ENCODE measurements around the gene FTH1.
"Not testable (repeated sequence)": the region's sequence is repeated elsewhere in the genome, so short reads cannot be mapped to it uniquely, and the experiment has no call there.

FTH1 gene

DNA sequence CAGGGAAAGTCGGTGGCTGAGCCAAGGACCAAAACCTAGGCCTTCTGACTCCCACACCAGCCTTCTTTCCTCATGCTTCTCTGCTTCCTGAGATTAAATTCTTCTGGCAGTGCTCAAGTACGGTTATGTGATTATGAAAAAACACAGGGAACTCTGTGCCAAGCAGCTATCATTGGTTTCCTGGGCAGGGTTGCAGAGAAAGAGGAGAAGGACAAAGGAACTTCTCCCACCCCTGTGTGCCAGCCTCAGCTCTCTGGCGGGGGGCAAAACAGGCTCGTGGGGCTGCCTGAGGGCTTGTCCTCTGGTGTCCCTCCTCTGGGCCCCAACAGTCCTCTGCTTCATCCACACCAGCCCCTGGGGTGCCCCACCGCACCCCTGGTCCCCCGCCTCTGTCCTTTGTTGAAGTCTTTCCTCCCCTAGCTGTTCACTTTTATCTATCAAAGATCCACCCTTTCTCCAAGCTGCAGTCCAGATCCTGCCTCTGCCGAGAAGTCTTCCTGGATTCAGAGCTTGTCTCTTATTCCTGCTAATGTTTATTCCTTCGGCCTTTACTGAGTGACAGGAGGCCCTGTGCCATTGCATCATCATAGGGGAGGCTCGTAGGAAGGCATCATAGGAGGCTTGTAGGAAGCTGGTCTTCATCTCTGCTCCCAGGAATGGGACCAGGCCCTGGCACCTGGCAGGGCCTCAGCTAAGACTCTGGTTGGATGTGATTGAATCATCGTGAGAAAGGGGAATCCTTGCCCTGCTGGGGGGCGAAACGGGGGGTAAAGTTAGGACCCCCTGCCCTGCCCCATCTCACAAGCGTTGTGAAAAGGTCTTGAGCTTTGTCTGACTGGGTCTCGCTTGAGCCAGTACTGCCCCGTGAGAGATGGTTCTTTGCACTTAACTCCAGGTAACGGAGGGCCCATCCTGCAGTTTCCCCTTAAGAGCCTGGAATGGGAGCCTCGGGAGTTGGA, 11.5 kb upstream of the FTH1 start:
- DNase-seq (ENCODE audit: low spot score): no peak

DNA sequence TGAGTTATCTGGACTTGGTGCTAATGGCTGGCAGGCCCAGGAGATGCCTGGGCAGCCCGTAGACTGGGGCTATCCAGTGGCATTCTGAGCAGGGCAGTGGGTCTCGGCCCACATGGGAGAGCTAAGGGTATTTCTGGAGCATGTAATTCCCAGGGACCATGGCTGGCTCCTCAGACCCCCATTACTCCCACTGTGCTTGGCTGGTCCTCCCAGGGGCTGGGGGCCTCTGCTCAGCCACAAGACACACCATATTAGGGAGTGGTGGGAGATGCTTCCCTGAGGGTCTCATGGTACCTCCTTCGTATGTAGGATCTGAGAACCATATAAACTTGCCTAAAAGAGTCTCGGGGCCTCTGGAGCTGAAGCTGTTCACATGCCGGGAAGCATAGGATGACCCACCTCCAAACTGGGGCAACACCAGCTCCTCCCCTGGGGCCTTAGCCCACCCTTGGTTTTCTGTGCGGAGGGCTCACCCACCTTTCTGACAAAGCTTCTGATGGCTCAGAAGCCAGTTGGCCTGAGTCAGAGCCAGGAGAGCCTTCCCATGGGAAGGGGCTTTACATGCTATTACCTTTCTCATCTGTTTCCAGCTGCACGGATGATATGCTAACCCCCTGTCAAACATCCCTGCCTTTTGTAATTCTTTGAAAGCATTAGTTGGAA, 9.5 kb upstream of the FTH1 start:
- no peak for DNase-seq (ENCODE audit: low spot score)

DNA sequence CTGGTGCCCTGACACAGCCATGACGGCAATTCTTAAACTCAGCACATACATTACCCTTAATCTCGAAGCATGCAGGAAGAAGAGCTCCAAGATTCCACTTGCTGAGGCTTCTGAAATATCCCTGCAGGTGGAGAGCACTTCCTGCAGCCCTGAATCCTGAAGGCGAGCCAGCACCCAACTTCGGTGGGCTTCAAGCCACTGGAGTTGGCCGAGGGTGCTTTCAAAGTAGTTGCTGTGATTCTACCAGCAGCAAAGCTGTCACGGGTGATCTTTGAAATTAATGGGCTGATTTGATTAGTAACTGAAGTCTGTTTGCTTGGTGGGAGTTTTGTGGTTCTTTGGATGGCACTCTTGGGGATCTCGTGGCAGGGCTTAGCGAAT, 9.0 kb upstream of the FTH1 start:
- DNase-seq (ENCODE audit: low spot score): no peak

DNA sequence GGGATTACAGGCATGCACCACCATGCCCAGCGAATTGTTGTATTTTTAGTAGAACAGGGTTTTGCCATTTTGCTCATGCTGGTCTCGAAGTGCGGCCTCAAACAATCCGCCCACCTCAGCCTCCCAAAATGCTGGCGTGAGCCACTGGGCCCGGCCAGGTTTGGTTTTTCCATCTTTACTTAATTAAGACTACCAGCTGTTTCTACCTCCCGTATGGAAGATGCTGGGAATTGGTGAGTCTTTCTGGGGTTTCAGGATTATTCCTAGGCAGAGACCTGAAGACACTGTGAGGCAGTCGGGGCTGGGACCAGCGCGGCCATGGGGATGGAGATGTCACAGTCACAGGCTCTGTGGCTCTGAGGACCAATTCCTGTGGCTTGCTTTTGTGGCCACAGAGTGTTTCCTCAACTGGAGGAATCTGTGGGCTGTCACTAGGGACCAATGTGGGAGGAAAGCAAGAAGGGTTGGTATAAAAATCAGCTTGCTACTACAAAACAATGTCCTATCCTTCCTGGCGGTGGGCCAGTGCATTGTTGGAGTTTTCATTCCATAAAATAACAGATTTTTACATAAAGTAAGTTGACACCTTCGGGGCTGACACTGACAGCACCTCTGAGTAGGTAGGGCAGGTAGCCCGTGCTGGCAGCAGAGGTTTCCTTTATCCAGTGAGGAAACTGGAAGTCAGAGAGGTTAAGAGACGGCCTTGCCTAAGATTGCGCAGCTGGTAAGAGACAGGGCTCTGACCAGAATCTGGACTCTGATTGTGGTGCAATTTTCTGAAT, 8.4 kb upstream of the FTH1 start:
- no peak for DNase-seq (ENCODE audit: low spot score)

DNA sequence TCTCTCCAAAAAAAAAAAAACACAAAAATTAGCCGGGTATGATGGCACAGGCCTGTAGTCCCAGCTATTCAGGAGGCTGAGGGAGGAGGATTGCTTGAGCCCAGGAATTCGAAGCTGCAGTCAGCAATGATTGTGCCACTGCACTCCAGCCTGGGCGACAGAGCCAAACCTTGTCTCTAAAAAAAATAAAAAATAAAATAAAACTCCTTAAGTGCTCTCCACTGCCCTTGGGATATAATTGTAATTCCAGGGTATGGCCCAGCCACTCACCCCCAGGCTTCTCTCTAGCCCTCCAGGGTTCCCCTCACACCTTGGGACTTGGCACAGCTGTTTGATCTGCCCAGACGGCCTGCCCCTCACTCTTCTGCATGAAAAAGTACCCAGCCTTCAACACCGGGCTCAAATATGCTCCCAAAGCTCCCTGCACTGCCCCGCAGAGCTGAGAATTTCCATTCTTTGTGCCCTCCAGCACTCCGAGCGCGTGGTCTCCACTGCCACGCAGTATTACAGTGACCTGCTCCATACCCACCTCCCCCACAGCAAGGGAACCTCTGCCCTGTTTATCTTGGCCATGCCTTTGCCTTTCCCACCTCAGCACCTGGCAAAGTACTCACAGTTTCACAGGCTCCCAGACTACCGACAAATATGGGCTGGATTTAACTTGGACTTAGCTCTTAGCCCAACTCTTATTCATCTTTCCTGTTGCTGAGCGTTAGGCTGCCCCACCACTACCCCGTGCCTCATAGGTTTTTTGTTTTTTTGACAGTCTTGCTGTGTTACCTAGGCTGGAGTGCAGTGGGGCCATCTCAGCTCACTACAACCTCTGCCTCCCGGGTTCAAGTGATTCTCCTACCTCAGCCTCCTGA, 7.6 kb upstream of the FTH1 start:
- no peak for DNase-seq (ENCODE audit: low spot score)

GRCh38 chr11:61973476-61974162, 6.2 kb upstream of the FTH1 start:
- no peak for DNase-seq (ENCODE audit: low spot score)

DNA sequence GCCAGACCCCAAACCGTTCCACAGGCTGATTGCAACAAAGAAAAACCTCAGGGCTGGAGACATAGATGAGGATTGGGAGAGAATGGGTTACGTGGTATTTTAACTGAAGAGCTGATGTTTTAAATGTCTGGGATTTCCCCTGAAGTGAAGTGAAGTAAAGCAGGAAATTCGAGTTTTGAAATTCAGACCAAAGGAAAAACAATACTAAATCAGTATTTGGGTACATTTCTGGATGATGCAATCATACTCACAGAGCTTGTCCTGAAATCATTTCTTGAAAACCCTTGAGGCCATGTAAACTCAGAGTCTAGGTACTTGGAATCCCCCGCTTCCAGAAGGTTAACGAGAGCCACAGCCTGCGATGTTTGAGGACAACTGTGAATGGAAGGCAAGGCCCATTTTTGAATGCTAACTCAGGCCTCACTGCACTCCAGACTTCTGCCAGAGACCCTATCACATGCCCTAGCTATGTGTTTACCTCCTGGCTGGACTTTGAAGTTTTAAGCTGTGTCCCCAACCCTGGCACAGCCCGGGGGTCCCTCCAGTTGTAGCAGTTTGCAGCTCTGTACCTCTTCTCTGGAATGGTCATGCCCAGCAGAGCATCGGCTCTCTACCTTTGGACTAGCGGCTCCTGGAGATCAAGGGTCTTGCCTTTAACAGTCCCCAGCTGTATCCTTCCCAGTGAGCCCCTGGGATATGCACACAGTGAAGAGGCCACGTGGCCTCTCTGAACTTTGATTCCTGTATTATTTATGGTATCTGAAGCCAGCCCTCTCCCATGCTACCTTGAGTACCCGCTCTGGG, 5.4 kb upstream of the FTH1 start:
- DNase-seq (ENCODE audit: low spot score): peak; percentile 65

- DNase-seq (ENCODE audit: low spot score): no peak
These were observed 4.8 kb upstream of the FTH1 start for GRCh38 chr11:61972112-61972671.

GRCh38 chr11:61971248-61972111, 4.0 kb upstream of the FTH1 start:
- DNase-seq (ENCODE audit: low spot score): peak; percentile 87

GRCh38 chr11:61969838-61970662, 2.6 kb upstream of the FTH1 start:
- DNase-seq (ENCODE audit: low spot score): peak; percentile 55

- no peak for DNase-seq (ENCODE audit: low spot score)
These were observed 1.9 kb upstream of the FTH1 start for GRCh38 chr11:61969391-61969758.

GRCh38 chr11:61968758-61969390, 1.4 kb upstream of the FTH1 start:
- no peak for DNase-seq (ENCODE audit: low spot score)

DNA sequence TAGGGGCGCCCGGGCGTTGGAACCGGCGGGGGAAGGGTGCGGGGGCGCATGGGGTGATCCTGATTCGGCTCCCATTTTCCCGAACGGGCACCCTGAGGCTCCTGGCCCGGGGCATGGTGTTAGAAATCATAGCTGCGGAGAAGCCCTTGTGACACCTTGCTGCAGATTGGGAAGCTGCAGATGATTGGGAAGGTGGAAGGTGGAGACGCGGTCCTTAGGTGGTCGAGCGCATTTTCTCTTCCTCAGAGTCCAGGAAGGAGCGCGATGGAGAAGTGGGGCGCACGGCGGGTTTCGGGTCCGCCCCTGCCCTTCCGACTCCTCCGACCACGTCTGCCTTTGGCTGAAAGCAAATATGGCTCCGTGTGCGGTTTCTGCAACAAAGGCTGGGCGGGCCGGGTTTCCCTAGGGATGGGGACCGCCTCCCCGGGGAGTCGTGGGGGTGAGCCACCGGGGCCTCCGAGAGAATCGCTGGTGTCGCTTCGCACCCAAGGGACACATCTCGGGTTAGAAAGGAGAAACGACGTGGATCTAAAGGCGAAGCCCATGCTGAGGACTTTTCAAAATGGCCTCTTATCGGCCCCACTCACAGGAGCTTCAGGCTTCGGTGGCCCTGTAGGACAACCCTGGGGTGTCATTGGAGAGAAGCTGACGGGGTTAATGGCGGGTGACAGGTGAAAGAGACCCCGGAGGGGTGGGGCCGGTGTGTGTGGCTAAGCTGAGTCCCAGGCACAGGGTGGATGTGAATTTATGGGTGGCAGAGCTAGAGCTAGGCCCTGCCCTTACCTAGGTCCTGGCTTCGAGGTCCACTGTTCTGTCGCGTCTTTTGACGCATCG, 707 bp upstream of the FTH1 start:
- peak; percentile 53 for DNase-seq (ENCODE audit: low spot score)

- DNase-seq (ENCODE audit: low spot score): no peak
These were observed 709 bp downstream of the FTH1 start for GRCh38 chr11:61966734-61967115.

- DNase-seq (ENCODE audit: low spot score): not testable (repeated sequence)
These were observed 2.7 kb downstream of the FTH1 start for GRCh38 chr11:61964666-61965271.

- DNase-seq (ENCODE audit: low spot score): no peak
These were observed 3.3 kb downstream of the FTH1 start for GRCh38 chr11:61964058-61964665.
